ENCODE measurements around the gene DEPP1. TPM values are rescaled to one million over a fixed set of nuclear protein-coding genes. Genes with fewer than 3 reads are reported as not detected.

DEPP1 gene
- total and polyA plus RNA-seq, 2 of the 13 experiments (the other 11 are each of a cell fraction or from before 2014, with no cell fraction given): 14.8 to 270 TPM

GRCh38 chr10:45005284-45005683 lies 26.7 kb upstream of the DEPP1 start (continued):
- TF ChIP-seq NR2F1 (CRISPR knock-in tag; IDR thresholded peaks at IDR 0.05) (peak in 1 of 2 experiments; percentile 40; a peak in 1 of 4 replicates), HNRNPH1 (optimal IDR thresholded peaks at IDR 0.05; ENCODE audit: low read depth, low read length) (no peak), CEBPG (CRISPR knock-in tag; IDR thresholded peaks at IDR 0.05) (no peak), BCL6 (CRISPR knock-in tag; IDR thresholded peaks at IDR 0.05) (peak; percentile 83), NFIC (IDR thresholded peaks at IDR 0.05; ENCODE audit: low read length) (peak; percentile 83; the same call in 1 of the 2 replicates), ETV6 (CRISPR knock-in tag; conservative IDR thresholded peaks at IDR 0.05) (no peak), ZGPAT (CRISPR knock-in tag; IDR thresholded peaks at IDR 0.05) (peak; percentile 60; the same call in 1 of the 2 replicates), CENPT (CRISPR knock-in tag; IDR thresholded peaks at IDR 0.05; ENCODE audit: low read depth) (no peak), MEF2D (CRISPR knock-in tag; IDR thresholded peaks at IDR 0.05) (peak; percentile 63; the same call in 1 of the 2 replicates), ZNF703 (CRISPR knock-in tag; IDR thresholded peaks at IDR 0.05; ENCODE audit: borderline replicate concordance) (no peak), TFE3 (CRISPR knock-in tag; IDR thresholded peaks at IDR 0.05) (peak; percentile 68; the same call in 1 of the 2 replicates), MAZ (IDR thresholded peaks at IDR 0.05; ENCODE audit: borderline replicate concordance, low read depth, low read length) (no peak), MAZ (CRISPR knock-in tag; IDR thresholded peaks at IDR 0.05; ENCODE audit: low read depth) (no peak), FOXK1 (CRISPR knock-in tag; IDR thresholded peaks at IDR 0.05; ENCODE audit: borderline replicate concordance, low read depth) (peak; percentile 93), NR2F6 (IDR thresholded peaks at IDR 0.05) (no peak), NR2F6 (CRISPR knock-in tag; IDR thresholded peaks at IDR 0.05) (peak; percentile 75), NCOA2 (CRISPR knock-in tag; IDR thresholded peaks at IDR 0.05) (peak; percentile 85), TBX2 (CRISPR knock-in tag; IDR thresholded peaks at IDR 0.05; ENCODE audit: borderline replicate concordance) (peak; percentile 79; the same call in 1 of the 2 replicates), HHEX (CRISPR knock-in tag; IDR thresholded peaks at IDR 0.05) (peak; percentile 92), ZBTB43 (CRISPR knock-in tag; conservative IDR thresholded peaks at IDR 0.05) (0 out of 2 replicates have a peak, but pooled peaks have one; percentile 55), AHDC1 (CRISPR knock-in tag; IDR thresholded peaks at IDR 0.05; ENCODE audit: borderline replicate concordance) (0 out of 2 replicates have a peak, but pooled peaks have one; percentile 60), SOX5 (CRISPR knock-in tag; IDR thresholded peaks at IDR 0.05; ENCODE audit: borderline replicate concordance) (peak; percentile 85; the same call in 1 of the 2 replicates)
